ENCODE data around the gene DLG2.

Gene DLG2

DNA sequence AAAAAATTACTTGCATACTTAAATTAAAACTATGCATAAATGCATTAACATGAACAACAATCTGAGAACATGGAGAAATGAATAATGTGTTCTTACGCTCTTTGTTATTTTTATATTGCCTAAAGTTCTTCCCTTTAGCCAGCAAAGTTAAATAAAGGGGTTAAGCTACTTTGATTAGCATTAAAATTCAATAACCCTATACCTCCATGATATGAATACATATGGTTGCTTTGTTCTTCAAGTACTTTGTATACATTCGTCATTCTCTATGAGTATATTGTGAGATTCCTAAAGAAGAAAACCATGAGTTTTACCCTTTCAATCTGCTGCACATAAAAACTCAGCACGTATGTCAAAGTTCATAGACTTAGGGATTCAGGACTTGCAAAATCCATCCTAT lies 578.3 kb downstream of the DLG2 start:
- TF ChIP-seq, protein P1, sequence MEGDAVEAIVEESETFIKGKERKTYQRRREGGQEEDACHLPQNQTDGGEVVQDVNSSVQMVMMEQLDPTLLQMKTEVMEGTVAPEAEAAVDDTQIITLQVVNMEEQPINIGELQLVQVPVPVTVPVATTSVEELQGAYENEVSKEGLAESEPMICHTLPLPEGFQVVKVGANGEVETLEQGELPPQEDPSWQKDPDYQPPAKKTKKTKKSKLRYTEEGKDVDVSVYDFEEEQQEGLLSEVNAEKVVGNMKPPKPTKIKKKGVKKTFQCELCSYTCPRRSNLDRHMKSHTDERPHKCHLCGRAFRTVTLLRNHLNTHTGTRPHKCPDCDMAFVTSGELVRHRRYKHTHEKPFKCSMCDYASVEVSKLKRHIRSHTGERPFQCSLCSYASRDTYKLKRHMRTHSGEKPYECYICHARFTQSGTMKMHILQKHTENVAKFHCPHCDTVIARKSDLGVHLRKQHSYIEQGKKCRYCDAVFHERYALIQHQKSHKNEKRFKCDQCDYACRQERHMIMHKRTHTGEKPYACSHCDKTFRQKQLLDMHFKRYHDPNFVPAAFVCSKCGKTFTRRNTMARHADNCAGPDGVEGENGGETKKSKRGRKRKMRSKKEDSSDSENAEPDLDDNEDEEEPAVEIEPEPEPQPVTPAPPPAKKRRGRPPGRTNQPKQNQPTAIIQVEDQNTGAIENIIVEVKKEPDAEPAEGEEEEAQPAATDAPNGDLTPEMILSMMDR (IDR thresholded peaks at IDR 0.05; ENCODE audit: borderline replicate concordance, insufficient read depth, low read depth, low read length): no peak
- no peak overlapping the region for H3K4me3 ChIP-seq (ENCODE audit: low read depth, low read length)

DNA sequence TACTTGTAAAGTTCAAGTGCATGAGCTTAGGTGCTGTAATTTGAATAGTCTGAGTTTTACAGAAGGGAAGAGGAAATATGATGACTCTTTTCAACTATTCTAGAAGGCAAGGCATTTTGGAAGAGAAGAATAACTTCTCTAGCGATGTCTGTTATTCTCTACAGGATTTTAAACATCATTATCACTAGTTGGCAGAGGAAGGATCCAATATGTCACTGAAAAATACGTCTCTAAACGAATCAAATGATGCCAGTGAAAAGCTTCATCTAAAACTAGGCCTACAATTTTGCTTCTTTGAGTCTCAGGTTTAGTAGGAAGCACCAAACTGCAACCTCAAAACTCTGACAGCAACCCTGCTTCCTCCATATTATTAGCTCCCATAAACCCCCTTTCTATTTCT lies 581.4 kb downstream of the DLG2 start:
- TF ChIP-seq, protein P1 (IDR thresholded peaks at IDR 0.05; ENCODE audit: borderline replicate concordance, insufficient read depth, low read depth, low read length): no peak

DNA sequence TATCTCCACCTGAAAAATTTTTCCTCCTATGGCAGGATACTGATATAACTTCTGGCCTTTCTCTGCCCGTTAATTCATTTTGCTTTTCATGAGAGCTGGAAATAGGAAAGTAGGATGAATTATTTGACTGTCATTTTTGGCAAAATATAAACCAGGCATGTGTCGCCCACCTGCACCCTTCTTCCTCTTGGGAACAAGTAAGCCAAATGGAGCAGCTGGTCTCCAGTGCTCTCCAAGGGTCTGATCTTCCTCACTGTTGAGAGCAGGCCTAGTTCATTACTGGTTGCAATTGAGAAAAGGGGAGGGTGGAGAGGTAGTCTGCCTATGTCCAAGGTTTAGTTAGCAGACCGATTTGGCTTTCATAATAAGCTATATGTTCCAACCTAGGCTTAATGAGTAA lies 582.2 kb downstream of the DLG2 start:
- TF ChIP-seq, protein P1 (IDR thresholded peaks at IDR 0.05; ENCODE audit: borderline replicate concordance, insufficient read depth, low read depth, low read length): no peak
- H3K4me3 ChIP-seq (ENCODE audit: low read depth, low read length): no peak overlapping the region

More for the DNA sequence above, 581.4 kb downstream of the DLG2 start:
- no peak overlapping the region for H3K4me3 ChIP-seq (ENCODE audit: low read depth, low read length)

DNA sequence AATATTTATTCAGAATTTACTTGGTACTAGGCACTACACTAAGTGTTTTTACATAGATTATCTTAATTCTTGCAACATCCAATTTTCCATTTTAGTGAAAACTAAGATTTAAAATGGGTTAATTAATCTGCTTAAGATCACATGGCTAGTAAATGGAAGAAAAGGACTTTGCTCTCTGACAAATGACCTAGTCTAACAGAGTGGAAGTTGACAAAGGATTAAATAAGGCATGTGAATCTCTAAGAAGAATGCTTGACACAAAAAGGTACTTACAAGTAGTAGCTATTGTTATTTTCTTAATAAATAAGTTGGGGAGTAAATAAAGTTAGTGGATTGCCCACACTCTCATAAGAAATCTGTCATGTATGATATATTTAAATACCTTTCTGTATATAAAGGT lies 584.8 kb downstream of the DLG2 start:
- no peak overlapping the region for H3K4me3 ChIP-seq (ENCODE audit: low read depth, low read length)
- TF ChIP-seq, protein P1 (IDR thresholded peaks at IDR 0.05; ENCODE audit: borderline replicate concordance, insufficient read depth, low read depth, low read length): no peak

DNA sequence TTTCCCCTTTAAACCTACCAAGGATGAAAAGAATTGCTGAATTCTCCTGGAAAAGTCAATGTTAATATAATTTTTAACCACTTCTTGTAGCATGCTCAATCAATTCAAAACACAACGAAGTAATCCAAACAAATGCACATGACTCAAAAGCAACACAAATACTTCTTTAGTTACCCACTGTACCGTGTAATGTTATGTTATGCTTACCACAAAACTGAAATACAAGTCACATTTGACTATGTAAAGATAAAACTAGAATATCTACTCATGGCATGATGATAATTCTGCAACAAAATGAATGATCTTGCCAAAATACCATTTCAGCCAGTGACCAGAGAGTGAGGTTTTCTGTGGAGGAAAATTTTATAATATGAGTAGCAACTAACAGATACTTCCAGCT lies 587.0 kb downstream of the DLG2 start:
- TF ChIP-seq, protein P1 (IDR thresholded peaks at IDR 0.05; ENCODE audit: borderline replicate concordance, insufficient read depth, low read depth, low read length): no peak
- no peak overlapping the region for H3K4me3 ChIP-seq (ENCODE audit: low read depth, low read length)

DNA sequence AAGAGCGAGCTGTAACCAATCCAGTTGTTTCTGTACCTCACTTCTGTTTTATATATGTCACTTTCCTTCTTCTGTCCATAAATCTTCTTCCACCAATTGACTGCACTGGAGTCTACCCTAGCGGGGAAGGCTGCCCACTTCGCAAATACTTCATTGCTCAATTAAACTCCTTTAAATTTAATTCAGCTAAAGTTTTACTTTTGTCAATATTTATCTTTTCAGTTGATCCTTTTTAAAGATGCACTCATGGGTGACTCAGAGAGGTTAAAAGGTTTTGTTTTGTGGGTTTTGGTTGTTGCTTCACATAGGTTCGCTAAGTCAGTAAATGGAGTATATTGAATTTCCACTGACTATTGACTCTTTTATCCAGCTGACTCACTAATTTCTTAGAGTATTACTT lies 597.2 kb downstream of the DLG2 start:
- TF ChIP-seq, protein P1 (IDR thresholded peaks at IDR 0.05; ENCODE audit: borderline replicate concordance, insufficient read depth, low read depth, low read length): no peak
- no peak overlapping the region for H3K4me3 ChIP-seq (ENCODE audit: low read depth, low read length)

DNA sequence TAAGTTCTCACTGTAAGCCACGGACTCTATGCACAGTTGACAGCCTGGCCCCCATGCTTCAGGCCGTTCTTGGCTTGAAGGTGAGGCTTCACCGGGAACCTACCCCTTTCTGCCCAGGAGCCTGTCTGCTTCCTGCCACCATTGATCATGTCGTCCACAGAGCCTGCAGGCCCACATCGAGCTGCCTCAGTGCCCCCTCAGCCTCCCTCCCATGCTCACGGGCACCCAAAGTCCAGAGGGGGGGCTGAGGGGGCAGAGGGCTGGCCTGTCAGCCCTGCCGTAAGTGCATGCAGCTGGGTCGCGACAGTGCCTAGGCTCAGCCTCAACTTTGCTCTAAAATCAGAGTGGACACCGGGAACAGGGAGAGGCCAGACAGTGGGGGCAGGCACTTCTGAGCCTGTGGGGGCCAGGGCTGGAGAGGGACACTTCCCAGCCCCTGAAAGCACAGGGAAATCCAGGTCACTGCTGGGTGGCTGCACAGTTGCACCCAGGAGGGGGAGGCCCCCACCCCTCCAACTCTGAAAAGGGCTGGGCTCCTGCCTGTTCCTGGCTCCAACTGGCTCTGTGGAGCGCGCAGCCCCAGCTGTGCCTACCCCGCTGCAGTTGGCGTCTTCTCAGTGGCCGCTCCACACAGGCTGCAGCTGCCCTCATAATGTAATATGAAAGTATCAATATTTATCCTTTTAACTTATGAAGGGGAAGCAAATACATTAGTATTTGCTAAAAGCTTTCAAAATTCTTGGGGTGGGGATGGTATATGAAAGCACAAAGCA lies 598.6 kb downstream of the DLG2 start:
- TF ChIP-seq, protein P1 (IDR thresholded peaks at IDR 0.05; ENCODE audit: borderline replicate concordance, insufficient read depth, low read depth, low read length): no peak
- no peak overlapping the region for H3K4me3 ChIP-seq (ENCODE audit: low read depth, low read length)

All from GM12875 (cell line).